ENCODE measurements around the gene AXDND1.

GRCh38 chr1:179380299-179380698 is 14.5 kb downstream of the AXDND1 start:
- TF ChIP-seq POLR2AphosphoS5 (IDR thresholded peaks at IDR 0.05; ENCODE audit: low read depth, low read length), result no peak
- TF ChIP-seq CTCF (IDR thresholded peaks at IDR 0.05), result no peak
- TF ChIP-seq TCF7L2 (IDR thresholded peaks at IDR 0.05; ENCODE audit: low read depth, low read length), result no peak
